Mucosa of descending colon (tissue), 3 donors: Measurements from ENCODE around the gene SLC11A1. TPM values are rescaled to one million over a fixed set of nuclear protein-coding genes. Genes with fewer than 3 reads are reported as not detected.

ENCODE experiments used
- ATAC-seq: fragments of 200-7000 bp; cut with Tn5 transposase; one replicate; pipeline ENCODE4 v1.9.1; 2020; ENCODE audit warnings: mild to moderate bottlenecking, moderate library complexity
- DNase-seq, 3 donors: peaks; one replicate each; pipeline ENCODE4 v3.0.0-alpha.2; 2020
- H3K36me3 ChIP-seq: fragments of 200-600 bp; one replicate; pipeline ENCODE4 v1.8.0; 2021; ENCODE audit warnings: low read depth, mild to moderate bottlenecking
- H3K4me1 ChIP-seq: fragments of 200-600 bp; one replicate; pipeline ENCODE4 v1.8.0; 2021; ENCODE audit warnings: low read depth, mild to moderate bottlenecking
- H3K4me3 ChIP-seq: fragments of 200-600 bp; one replicate; pipeline ENCODE4 v1.8.0; 2021; ENCODE audit warnings: mild to moderate bottlenecking
- H3K9me3 ChIP-seq: fragments of 200-600 bp; one replicate; pipeline ENCODE4 v1.8.0; 2021; ENCODE audit warnings: mild to moderate bottlenecking
- intact Hi-C, 2 donors: fragments of 100-400 bp; cut with DNase I in 1 of 2; cut with micrococcal nuclease in 1 of 2; formaldehyde crosslinking; loops; one replicate each; pipeline versions ENCODE4 v1.11.0 to v1.11.1; 2022; cut with DNase I, micrococcal nuclease
- total RNA-seq, 3 donors: library from RNA; stranded (reverse); fragmentation: NEBNext Ultra II Directional in 2 of 3; extraction: Animal tissue kit (Norgen Biotek cat#: 25700) in 2 of 3; gene quantifications; one replicate each; pipeline versions ENCODE4 v1.2.1 to v1.2.4, GENCODE V29; 2021 to 2023
- TF ChIP-seq, protein P1 (sequence below): fragments of 200-600 bp; IDR thresholded peaks from one replicate; pipeline ENCODE4 v1.8.0; 2022; ENCODE audit warnings: antibody characterized with exemption, mild to moderate bottlenecking
- donor health status: DM: no; HTN: no; CAD: no; lungs with moderate emphysema.
- donor health status: DM: no; HTN: no; CAD: no.
- donor health status: DM: no; HTN: yes; CAD: no.

The SLC11A1 gene
- total RNA-seq, 3 donors from 2014 or later: 1.2 to 7.8 (median 5.3) TPM

DNA sequence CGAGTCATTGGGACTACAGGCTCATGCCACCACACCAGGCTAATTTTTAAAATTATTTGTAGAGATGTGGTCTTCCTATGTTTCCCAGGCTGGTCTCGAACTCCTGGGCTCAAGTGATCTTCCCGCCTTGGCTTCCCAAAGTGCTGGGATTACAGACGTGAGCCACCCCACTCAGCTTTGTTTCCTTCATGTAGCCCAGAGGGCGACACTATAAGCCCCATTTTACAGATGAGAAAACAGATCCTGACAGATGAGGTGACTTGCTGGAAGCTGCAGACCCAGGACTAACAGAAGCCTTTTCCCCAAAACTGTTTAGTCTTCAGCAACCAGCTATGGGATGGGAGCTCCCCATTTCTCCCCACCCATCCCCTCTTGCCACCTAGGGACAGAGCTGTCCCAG lies 10.4 kb downstream of the SLC11A1 start:
- Histone ChIP-seq H3K4me3 (no peak overlapping the region), H3K9me3 (no peaks in the 10 kb centered on the region), H3K4me1 (peaks cover 22% of the 10 kb centered on the region), H3K36me3 (no peaks in the 10 kb centered on the region)
- ATAC-seq: no peak
- TF ChIP-seq, protein P1, sequence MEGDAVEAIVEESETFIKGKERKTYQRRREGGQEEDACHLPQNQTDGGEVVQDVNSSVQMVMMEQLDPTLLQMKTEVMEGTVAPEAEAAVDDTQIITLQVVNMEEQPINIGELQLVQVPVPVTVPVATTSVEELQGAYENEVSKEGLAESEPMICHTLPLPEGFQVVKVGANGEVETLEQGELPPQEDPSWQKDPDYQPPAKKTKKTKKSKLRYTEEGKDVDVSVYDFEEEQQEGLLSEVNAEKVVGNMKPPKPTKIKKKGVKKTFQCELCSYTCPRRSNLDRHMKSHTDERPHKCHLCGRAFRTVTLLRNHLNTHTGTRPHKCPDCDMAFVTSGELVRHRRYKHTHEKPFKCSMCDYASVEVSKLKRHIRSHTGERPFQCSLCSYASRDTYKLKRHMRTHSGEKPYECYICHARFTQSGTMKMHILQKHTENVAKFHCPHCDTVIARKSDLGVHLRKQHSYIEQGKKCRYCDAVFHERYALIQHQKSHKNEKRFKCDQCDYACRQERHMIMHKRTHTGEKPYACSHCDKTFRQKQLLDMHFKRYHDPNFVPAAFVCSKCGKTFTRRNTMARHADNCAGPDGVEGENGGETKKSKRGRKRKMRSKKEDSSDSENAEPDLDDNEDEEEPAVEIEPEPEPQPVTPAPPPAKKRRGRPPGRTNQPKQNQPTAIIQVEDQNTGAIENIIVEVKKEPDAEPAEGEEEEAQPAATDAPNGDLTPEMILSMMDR: no peak
- DNase-seq: no peak
- intact Hi-C loops: no loop called here

DNA sequence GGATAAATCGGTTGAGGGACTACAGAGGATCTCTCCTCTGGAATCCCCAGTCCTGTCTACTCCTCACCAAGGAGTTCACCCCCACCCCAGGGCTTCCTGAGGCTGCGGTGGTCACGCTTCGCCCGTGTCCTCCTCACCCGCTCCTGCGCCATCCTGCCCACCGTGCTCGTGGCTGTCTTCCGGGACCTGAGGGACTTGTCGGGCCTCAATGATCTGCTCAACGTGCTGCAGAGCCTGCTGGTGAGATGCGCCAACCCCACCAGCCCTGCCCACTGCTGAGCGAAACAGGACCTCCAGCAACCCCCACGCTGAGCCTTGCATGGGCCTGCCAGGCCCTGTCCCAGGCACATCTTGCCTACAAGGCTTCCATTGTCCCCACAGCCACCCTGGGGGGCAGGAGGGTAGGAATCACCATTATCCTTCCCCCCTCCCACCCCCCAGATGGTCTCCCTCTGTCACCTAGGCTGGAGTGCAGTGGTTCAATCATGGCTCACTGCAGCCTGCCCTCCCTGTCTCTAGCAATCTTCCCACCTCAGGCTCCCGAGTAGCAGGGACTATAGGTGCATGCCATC lies 10.9 kb downstream of the SLC11A1 start:
- TF ChIP-seq, protein P1: no peak
- intact Hi-C loops: no loop called here
- DNase-seq: no peak

DNA sequence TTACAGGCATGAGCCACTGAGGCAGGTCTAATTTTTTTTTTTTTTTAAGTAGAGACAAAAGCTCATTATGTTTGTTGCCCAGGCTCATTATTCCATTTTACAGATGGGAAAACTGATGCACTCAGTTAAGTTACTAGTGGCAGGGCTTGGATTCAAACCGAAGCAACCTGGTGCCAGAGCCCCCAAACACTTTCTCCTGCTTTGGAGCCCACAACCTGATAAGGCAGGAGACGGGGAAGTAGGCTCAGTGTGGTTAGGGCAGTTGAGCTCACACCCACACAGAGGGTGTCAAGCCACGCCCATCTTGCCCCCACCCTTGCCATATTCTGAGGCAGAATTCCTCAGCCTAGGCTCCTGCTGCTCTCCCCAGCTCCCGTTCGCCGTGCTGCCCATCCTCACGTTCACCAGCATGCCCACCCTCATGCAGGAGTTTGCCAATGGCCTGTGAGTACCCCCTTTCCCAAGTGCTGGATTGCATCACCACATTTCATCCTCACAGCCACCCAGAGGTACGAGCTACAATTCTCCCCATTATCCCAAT lies 11.7 kb downstream of the SLC11A1 start:
- ATAC-seq (no peak), DNase-seq (peak; percentile 59 to 71 (median 65))
- Histone ChIP-seq H3K4me3 (no peak overlapping the region), H3K9me3 (no peaks in the 10 kb centered on the region), H3K36me3 (no peaks in the 10 kb centered on the region), H3K4me1 (peaks cover 23% of the 10 kb centered on the region)
- intact Hi-C loops: no loop called here
- TF ChIP-seq, protein P1: no peak

More for the DNA sequence above, 10.9 kb downstream of the SLC11A1 start:
- Histone ChIP-seq H3K4me3 (no peak overlapping the region), H3K9me3 (no peaks in the 10 kb centered on the region), H3K36me3 (no peaks in the 10 kb centered on the region), H3K4me1 (peaks cover 25% of the 10 kb centered on the region)
- no peak for ATAC-seq

DNA sequence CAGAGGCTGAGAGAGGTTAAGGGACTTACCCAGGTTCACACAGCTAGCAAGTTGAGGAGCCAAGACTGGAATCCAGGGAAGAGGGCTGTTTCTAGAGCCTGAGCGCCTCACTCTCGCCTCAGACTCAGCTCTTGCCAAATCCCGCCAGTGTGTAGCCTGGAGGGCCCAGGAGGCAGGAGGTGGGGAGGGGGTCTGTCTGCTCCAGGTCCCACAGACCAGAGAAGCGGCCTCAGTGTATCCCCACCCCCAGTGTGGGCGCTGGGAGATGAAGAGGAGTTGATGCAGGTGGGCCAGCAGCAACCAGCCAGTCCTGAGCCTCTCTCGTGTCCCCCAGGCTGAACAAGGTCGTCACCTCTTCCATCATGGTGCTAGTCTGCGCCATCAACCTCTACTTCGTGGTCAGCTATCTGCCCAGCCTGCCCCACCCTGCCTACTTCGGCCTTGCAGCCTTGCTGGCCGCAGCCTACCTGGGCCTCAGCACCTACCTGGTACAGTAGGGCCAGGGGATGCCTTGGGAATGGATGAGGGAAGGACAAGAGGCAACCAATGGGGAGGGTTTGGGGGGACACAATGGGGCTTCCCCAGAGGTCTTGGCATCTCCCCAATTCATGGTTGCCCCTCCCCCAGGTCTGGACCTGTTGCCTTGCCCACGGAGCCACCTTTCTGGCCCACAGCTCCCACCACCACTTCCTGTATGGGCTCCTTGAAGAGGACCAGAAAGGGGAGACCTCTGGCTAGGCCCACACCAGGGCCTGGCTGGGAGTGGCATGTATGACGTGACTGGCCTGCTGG lies 12.4 kb downstream of the SLC11A1 start:
- Histone ChIP-seq H3K36me3 (no peaks in the 10 kb centered on the region), H3K4me1 (peaks cover 23% of the 10 kb centered on the region), H3K9me3 (no peaks in the 10 kb centered on the region), H3K4me3 (no peak overlapping the region)
- TF ChIP-seq, protein P1: no peak
- ATAC-seq (no peak), DNase-seq (peak; percentile 46 to 66 (median 58))
- intact Hi-C loops: no loop called here

DNA sequence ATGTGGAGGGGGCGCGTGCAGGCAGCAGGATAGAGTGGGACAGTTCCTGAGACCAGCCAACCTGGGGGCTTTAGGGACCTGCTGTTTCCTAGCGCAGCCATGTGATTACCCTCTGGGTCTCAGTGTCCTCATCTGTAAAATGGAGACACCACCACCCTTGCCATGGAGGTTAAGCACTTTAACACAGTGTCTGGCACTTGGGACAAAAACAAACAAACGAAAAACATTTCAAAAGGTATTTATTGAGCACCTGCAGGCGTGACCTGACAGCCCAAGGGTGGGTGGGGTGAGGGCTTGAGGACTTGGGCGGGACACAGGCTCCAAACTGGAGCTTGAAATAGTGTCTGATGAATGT lies 13.0 kb downstream of the SLC11A1 start:
- no peak overlapping the region for H3K4me3 ChIP-seq
- no peaks in the 10 kb centered on the region for H3K36me3 ChIP-seq
- DNase-seq (no peak), ATAC-seq (no peak)
- intact Hi-C loops: no loop called here
- TF ChIP-seq, protein P1: no peak
- no peaks in the 10 kb centered on the region for H3K9me3 ChIP-seq
- peaks cover 23% of the 10 kb centered on the region for H3K4me1 ChIP-seq
